CD4-positive, alpha-beta T cell (primary cell): ENCODE measurements around the gene ZNF804B. TPM values are rescaled to one million over a fixed set of nuclear protein-coding genes. Genes with fewer than 3 reads are reported as not detected.

Experiments used
- ATAC-seq: fragments of 200-7000 bp; cut with Tn5 transposase; one replicate; pipeline ENCODE4 v1.10.0; 2022; ENCODE audit warnings: mild to moderate bottlenecking; ENCODE audit not compliant: poor library complexity
- CTCF ChIA-PET: fragments of 350-600 bp; sonication (Branson Sonifier 250); formaldehyde crosslinking; loops from one replicate; lab custom pipeline; 2021; ENCODE audit warnings: antibody characterized with exemption, inconsistent platforms; lab: Charles Lee
- POLR2A ChIA-PET: fragments of 350-600 bp; sonication (Branson Sonifier 250); formaldehyde crosslinking; loops from one replicate; lab custom pipeline; 2021; ENCODE audit warnings: antibody characterized with exemption, inconsistent platforms; lab: Charles Lee
- DNase-seq, 14 experiments: peaks; one replicate each; pipeline ENCODE4 v3.0.0-alpha.2; 2013 to 2020; ENCODE audit warnings: mixed read lengths in 2 of 14
- H3K27ac ChIP-seq, 2 donors: one replicate each; pipeline versions ENCODE4 v1.5.1 to v1.7.0; 2013; ENCODE audit warnings: low read length in 2 of 2, low read depth in 1 of 2, mild to moderate bottlenecking in 1 of 2
- H3K27me3 ChIP-seq, 2 experiments: 1 replicate in 1 of 2; 2 replicates in 1 of 2; pipeline versions ENCODE4 v1.6.1 to v1.7.0; 2013; ENCODE audit warnings: low read length in 2 of 2, control low read depth in 1 of 2, mild to moderate bottlenecking in 1 of 2, moderate library complexity in 1 of 2; ENCODE audit not compliant: insufficient read depth in 2 of 2, control insufficient read depth in 1 of 2
- H3K36me3 ChIP-seq: one replicate; pipeline ENCODE4 v1.6.1; 2013; ENCODE audit warnings: low read length, control low read depth; ENCODE audit not compliant: insufficient read depth
- H3K4me1 ChIP-seq: one replicate; pipeline ENCODE4 v1.6.1; 2013; ENCODE audit warnings: low read length, control low read depth; ENCODE audit not compliant: insufficient read depth
- H3K4me3 ChIP-seq: one replicate; pipeline ENCODE4 v1.5.1; 2013; ENCODE audit warnings: mild to moderate bottlenecking, low read length, moderate library complexity
- H3K9me3 ChIP-seq, 2 experiments: 1 replicate in 1 of 2; 2 replicates in 1 of 2; pipeline versions ENCODE4 v1.6.1 to v1.7.0; 2013; ENCODE audit warnings: low read length in 2 of 2, mild to moderate bottlenecking in 2 of 2, control low read depth in 1 of 2, moderate library complexity in 1 of 2; ENCODE audit not compliant: control insufficient read depth in 1 of 2, insufficient read depth in 1 of 2
- H3K27ac Mint-ChIP-seq: one replicate; pipeline ENCODE4 v1.8.0; 2020; ENCODE audit warnings: mixed read lengths
- H3K27me3 Mint-ChIP-seq: one replicate; pipeline ENCODE4 v1.8.0; 2021; ENCODE audit warnings: mixed read lengths
- H3K36me3 Mint-ChIP-seq: one replicate; pipeline ENCODE4 v1.8.0; 2021; ENCODE audit warnings: low read depth, mixed read lengths
- H3K4me1 Mint-ChIP-seq: one replicate; pipeline ENCODE4 v1.8.0; 2021; ENCODE audit warnings: low read depth, mixed read lengths
- H3K4me3 Mint-ChIP-seq: one replicate; pipeline ENCODE4 v1.8.0; 2020; ENCODE audit warnings: mild to moderate bottlenecking, mixed read lengths
- H3K9me3 Mint-ChIP-seq: one replicate; pipeline ENCODE4 v1.8.0; 2020; ENCODE audit warnings: mixed read lengths
- CTCF ChIP-seq: fragments of 200-600 bp; IDR thresholded peaks from one replicate; pipeline ENCODE4 v1.8.0; 2022; ENCODE audit warnings: antibody characterized with exemption, mild to moderate bottlenecking
- intact Hi-C, 2 experiments: fragments of 100-400 bp; cut with DNase I in 1 of 2; cut with micrococcal nuclease in 1 of 2; formaldehyde crosslinking; loops; one replicate each; pipeline versions ENCODE4 v1.15.1 to v1.9.0; 2023 to 2025; cut with DNase I, micrococcal nuclease
- total RNA-seq, 174 experiments: library from RNA in 2 of 174; stranded (reverse) in 2 of 174; gene quantifications; one replicate each; pipeline ENCODE4 v1.2.3 and lab custom pipeline; 2021 to 2026

ZNF804B gene
- total RNA-seq, 2 experiments from 2014 or later = not detected

GRCh38 chr7:88758381-88759229 lies 895 bp upstream of the ZNF804B start:
- Histone ChIP-seq H3K36me3 (no peaks in the 10 kb centered on the region), H3K4me1 (no peaks in the 10 kb centered on the region), H3K27me3 (peaks cover 19 to 37% of the 10 kb centered on the region in 2 experiments), H3K27ac (no peak overlapping the region), H3K9me3 (peaks cover 0 to 13% of the 10 kb centered on the region in 2 experiments), H3K4me3 (no peak overlapping the region)
- Mint-ChIP-seq H3K27ac (no peak overlapping the region), H3K36me3 (no peaks in the 10 kb centered on the region), H3K9me3 (no peaks in the 10 kb centered on the region), H3K27me3 (peaks cover 70% of the 10 kb centered on the region), H3K4me1 (no peaks in the 10 kb centered on the region), H3K4me3 (no peak overlapping the region)
- ChIA-PET POLR2A (no interaction called here), CTCF (no interaction called here)
- DNase-seq (no peak), ATAC-seq (no peak)
- intact Hi-C loops = no loop called here
- no peak for TF ChIP-seq CTCF

GRCh38 chr7:88760136-88760515 lies 626 bp downstream of the ZNF804B start:
- Histone ChIP-seq H3K4me1 (no peaks in the 10 kb centered on the region), H3K4me3 (no peak overlapping the region), H3K9me3 (peaks cover 0 to 13% of the 10 kb centered on the region in 2 experiments), H3K27ac (no peak overlapping the region), H3K36me3 (no peaks in the 10 kb centered on the region), H3K27me3 (peaks cover 19 to 37% of the 10 kb centered on the region in 2 experiments)
- H3K9me3 Mint-ChIP-seq = no peaks in the 10 kb centered on the region
- no peak overlapping the region for H3K4me3 Mint-ChIP-seq
- H3K36me3 Mint-ChIP-seq = no peaks in the 10 kb centered on the region
- intact Hi-C loops = no loop called here
- H3K27ac Mint-ChIP-seq = no peak overlapping the region
- ChIA-PET CTCF (no interaction called here), POLR2A (no interaction called here)
- DNase-seq (no peak), ATAC-seq (no peak)
- TF ChIP-seq CTCF = no peak
- no peaks in the 10 kb centered on the region for H3K4me1 Mint-ChIP-seq
- H3K27me3 Mint-ChIP-seq = peaks cover 57% of the 10 kb centered on the region

GRCh38 chr7:88761779-88762178 lies 2.3 kb downstream of the ZNF804B start:
- no peaks in the 10 kb centered on the region for H3K36me3 Mint-ChIP-seq
- no peaks in the 10 kb centered on the region for H3K4me1 Mint-ChIP-seq
- H3K27ac Mint-ChIP-seq = no peak overlapping the region
- no peak overlapping the region for H3K27ac ChIP-seq
- H3K9me3 ChIP-seq = peaks cover 0 to 13% of the 10 kb centered on the region in 2 experiments
- H3K4me1 ChIP-seq = no peaks in the 10 kb centered on the region
- intact Hi-C loops = no loop called here
- no peak overlapping the region for H3K4me3 Mint-ChIP-seq
- H3K4me3 ChIP-seq = no peak overlapping the region
- DNase-seq (no peak), ATAC-seq (no peak)
- H3K9me3 Mint-ChIP-seq = no peaks in the 10 kb centered on the region
- H3K27me3 Mint-ChIP-seq = peaks cover 41% of the 10 kb centered on the region
- ChIA-PET CTCF (no interaction called here), POLR2A (no interaction called here)
- no peak for TF ChIP-seq CTCF
- H3K27me3 ChIP-seq = peaks cover 19 to 32% of the 10 kb centered on the region in 2 experiments
- H3K36me3 ChIP-seq = no peaks in the 10 kb centered on the region
